H9 (cell line): ENCODE results near the gene MAD1L1. TPM values are rescaled to one million over a fixed set of nuclear protein-coding genes. Genes with fewer than 3 reads are reported as not detected.

Experiments
- DNase-seq: peaks from one replicate; pipeline ENCODE4 v3.0.0-alpha.2; 2017
- H2AFZ ChIP-seq: one replicate; pipeline ENCODE4 v1.6.1; 2013; ENCODE audit warnings: mild to moderate bottlenecking, low read length, control low read depth, moderate library complexity
- H2AK5ac ChIP-seq: 2 replicates; pipeline ENCODE4 v1.6.1; 2013; ENCODE audit warnings: low read length, control low read depth, mixed read lengths; ENCODE audit not compliant: insufficient read length
- H2BK120ac ChIP-seq: one replicate; pipeline ENCODE4 v1.6.1; 2013; ENCODE audit warnings: low read depth, mild to moderate bottlenecking, low read length, control low read depth, inconsistent platforms; ENCODE audit not compliant: poor library complexity, severe bottlenecking
- H2BK12ac ChIP-seq: 2 replicates; pipeline ENCODE4 v1.6.1; 2013; ENCODE audit warnings: low read length, control low read depth, mixed read lengths, low read depth; ENCODE audit not compliant: insufficient read length
- H2BK15ac ChIP-seq: 2 replicates; pipeline ENCODE4 v1.6.1; 2013; ENCODE audit warnings: low read depth, low read length, control low read depth
- H2BK20ac ChIP-seq: one replicate; pipeline ENCODE4 v1.6.1; 2013; ENCODE audit warnings: low read depth, mild to moderate bottlenecking, low read length, control low read depth, inconsistent platforms; ENCODE audit not compliant: poor library complexity, severe bottlenecking
- H2BK5ac ChIP-seq: 2 replicates; pipeline ENCODE4 v1.6.1; 2013; ENCODE audit warnings: low read length, control low read depth, mixed read lengths; ENCODE audit not compliant: insufficient read length
- H3K14ac ChIP-seq: 2 replicates; pipeline ENCODE4 v1.6.1; 2013; ENCODE audit warnings: low read length, control low read depth; ENCODE audit not compliant: insufficient read depth
- H3K18ac ChIP-seq: 2 replicates; pipeline ENCODE4 v1.6.1; 2013; ENCODE audit warnings: low read depth, mild to moderate bottlenecking, mixed read lengths, low read length, control low read depth; ENCODE audit not compliant: insufficient read length
- H3K23ac ChIP-seq: 2 replicates; pipeline ENCODE4 v1.6.1; 2013; ENCODE audit warnings: low read length, control low read depth, mixed read lengths, low read depth; ENCODE audit not compliant: insufficient read length
- H3K23me2 ChIP-seq: 2 replicates; pipeline ENCODE4 v1.6.1; 2013; ENCODE audit warnings: low read depth, mild to moderate bottlenecking, mixed read lengths, low read length, control low read depth; ENCODE audit not compliant: insufficient read length, poor library complexity, severe bottlenecking
- H3K27ac ChIP-seq: 2 replicates; pipeline ENCODE4 v1.5.1; 2013; ENCODE audit warnings: low read length, control low read depth, mixed read lengths, low read depth; ENCODE audit not compliant: insufficient read length
- H3K27me3 ChIP-seq: 2 replicates; pipeline ENCODE4 v1.6.1; 2013; ENCODE audit warnings: low read length, control low read depth, inconsistent platforms; ENCODE audit not compliant: insufficient read depth
- H3K4ac ChIP-seq: 2 replicates; pipeline ENCODE4 v1.6.1; 2013; ENCODE audit warnings: low read depth, mild to moderate bottlenecking, control low read depth, inconsistent platforms, low read length, moderate library complexity
- H3K4me1 ChIP-seq: 2 replicates; pipeline ENCODE4 v1.6.1; 2013; ENCODE audit warnings: low read length, control low read depth, inconsistent platforms; ENCODE audit not compliant: insufficient read depth
- H3K4me2 ChIP-seq: 2 replicates; pipeline ENCODE4 v1.6.1; 2013; ENCODE audit warnings: low read length, control low read depth, mixed read lengths; ENCODE audit not compliant: insufficient read length, insufficient read depth
- H3K56ac ChIP-seq: 2 replicates; pipeline ENCODE4 v1.6.1; 2013; ENCODE audit warnings: low read depth, mild to moderate bottlenecking, mixed read lengths, low read length, control low read depth; ENCODE audit not compliant: insufficient read length
- H3K79me1 ChIP-seq: 2 replicates; pipeline ENCODE4 v1.6.1; 2013; ENCODE audit warnings: low read depth, mild to moderate bottlenecking, moderate library complexity, low read length, control low read depth, inconsistent platforms; ENCODE audit not compliant: insufficient read depth, poor library complexity, severe bottlenecking
- H3K79me2 ChIP-seq: 2 replicates; pipeline ENCODE4 v1.6.1; 2013; ENCODE audit warnings: low read length, control low read depth, inconsistent platforms; ENCODE audit not compliant: insufficient read depth
- H3K9ac ChIP-seq: 2 replicates; pipeline ENCODE4 v1.6.1; 2013; ENCODE audit warnings: low read length, control low read depth, mixed read lengths; ENCODE audit not compliant: insufficient read length; ENCODE audit errors: extremely low read depth
- H3K9me3 ChIP-seq: one replicate; pipeline ENCODE4 v1.6.1; 2013; ENCODE audit warnings: low read depth, low read length, inconsistent platforms; ENCODE audit not compliant: control insufficient read depth
- H3T11ph ChIP-seq: one replicate; pipeline ENCODE4 v1.6.1; 2013; ENCODE audit warnings: mild to moderate bottlenecking, low read length, control low read depth, inconsistent platforms
- H4K20me1 ChIP-seq: one replicate; pipeline ENCODE4 v1.6.1; 2013; ENCODE audit not compliant: control insufficient read depth, insufficient read length, insufficient read depth
- H4K5ac ChIP-seq: 2 replicates; pipeline ENCODE4 v1.6.1; 2013; ENCODE audit warnings: low read depth, mild to moderate bottlenecking, mixed read lengths, low read length, control low read depth; ENCODE audit not compliant: insufficient read length
- H4K8ac ChIP-seq: replicated peaks from 2 replicates; pipeline ENCODE4 v1.6.1; 2013; ENCODE audit warnings: low read length, control low read depth, mixed read lengths, low read depth; ENCODE audit not compliant: insufficient read length
- H4K91ac ChIP-seq: 2 replicates; pipeline ENCODE4 v1.6.1; 2013; ENCODE audit warnings: low read depth, mild to moderate bottlenecking, moderate library complexity, mixed read lengths, low read length, control low read depth; ENCODE audit not compliant: insufficient read length
- H3K27ac Mint-ChIP-seq, 3 experiments: 2 replicates in 2 of 3; 3 replicates in 1 of 3; pipeline ENCODE4 v1.8.0; 2020 to 2021; ENCODE audit warnings: mixed read lengths in 3 of 3, mild to moderate bottlenecking in 1 of 3, moderate library complexity in 1 of 3
- H3K27me3 Mint-ChIP-seq: 2 replicates; pipeline ENCODE4 v1.8.0; 2021; ENCODE audit warnings: low read depth, mild to moderate bottlenecking, moderate library complexity, mixed read lengths
- H3K36me3 Mint-ChIP-seq, 3 experiments: 2 replicates in 2 of 3; 3 replicates in 1 of 3; pipeline ENCODE4 v1.8.0; 2020 to 2021; ENCODE audit warnings: low read depth in 3 of 3, mixed read lengths in 3 of 3; ENCODE audit not compliant: insufficient read depth in 1 of 3
- H3K4me1 Mint-ChIP-seq, 2 experiments: 2 replicates each; pipeline ENCODE4 v1.8.0; 2020; ENCODE audit warnings: mixed read lengths in 2 of 2
- H3K4me3 Mint-ChIP-seq, 2 experiments: 2 replicates in 1 of 2; 3 replicates in 1 of 2; pipeline ENCODE4 v1.8.0; 2020 to 2021; ENCODE audit warnings: mild to moderate bottlenecking in 2 of 2, mixed read lengths in 2 of 2, moderate library complexity in 1 of 2
- H3K9me3 Mint-ChIP-seq, 2 experiments: 2 replicates in 1 of 2; 3 replicates in 1 of 2; pipeline ENCODE4 v1.8.0; 2020; ENCODE audit warnings: mild to moderate bottlenecking in 2 of 2, mixed read lengths in 2 of 2, moderate library complexity in 1 of 2
- WGBS: extraction: QIAGEN DNeasy Blood & Tissue Kit; methylation state at CpG from one replicate; pipeline ENCODE4 v1.1.7; 2013; ENCODE audit warnings: missing lambda C conversion rate, low lambda C conversion rate, mixed read lengths; ENCODE audit not compliant: insufficient read length; ENCODE audit errors: extremely low coverage; 5-methylcytosine and 5-hydroxymethylcytosine counted together
- total RNA-seq: library from RNA; stranded (reverse); gene quantifications from 2 replicates; pipeline ENCODE4 v1.2.1, GENCODE V29; 2021
- TF ChIP-seq, protein P1 (sequence below): fragments of 200-600 bp; sonication (generic); conservative IDR thresholded peaks from 3 replicates; pipeline ENCODE4 v1.8.0; 2021; ENCODE audit warnings: antibody characterized with exemption, mild to moderate bottlenecking

MAD1L1 gene
- total RNA-seq, 1 experiment from 2014 or later = 39.0 TPM

- no peaks in the 10 kb centered on the region for H3K4me1 ChIP-seq
- H3K23me2 ChIP-seq = no peaks in the 10 kb centered on the region
- no peak for DNase-seq
- H2BK120ac ChIP-seq = no peak overlapping the region
- Mint-ChIP-seq H3K27ac (peak overlapping the region in 1 of 3 experiments; percentile 2; a peak in 2 of 7 replicates), H3K4me1 (no peaks in the 10 kb centered on the region), H3K27me3 (no peaks in the 10 kb centered on the region), H3K4me3 (no peak overlapping the region), H3K9me3 (no peaks in the 10 kb centered on the region), H3K36me3 (peaks cover 0 to 5% (median 0%) of the 10 kb centered on the region in 3 experiments; a peak in 1 of 7 replicates)
- H3K79me2 ChIP-seq = no peaks in the 10 kb centered on the region
- H2BK20ac ChIP-seq = no peak overlapping the region
- no peaks in the 10 kb centered on the region for H4K20me1 ChIP-seq
- H3K27ac ChIP-seq = no peak overlapping the region
- no peak overlapping the region for H3K4ac ChIP-seq
- no peak overlapping the region for H4K91ac ChIP-seq
- H3K9me3 ChIP-seq = no peaks in the 10 kb centered on the region
- no peak overlapping the region for H3K4me2 ChIP-seq
- no CpG with 5 or more reads among the region's 42 CpGs for WGBS
- no peak overlapping the region for H3T11ph ChIP-seq
- H2BK12ac ChIP-seq = no peak overlapping the region
- no peak overlapping the region for H3K9ac ChIP-seq
- no peak overlapping the region for H3K18ac ChIP-seq
- TF ChIP-seq, protein P1, sequence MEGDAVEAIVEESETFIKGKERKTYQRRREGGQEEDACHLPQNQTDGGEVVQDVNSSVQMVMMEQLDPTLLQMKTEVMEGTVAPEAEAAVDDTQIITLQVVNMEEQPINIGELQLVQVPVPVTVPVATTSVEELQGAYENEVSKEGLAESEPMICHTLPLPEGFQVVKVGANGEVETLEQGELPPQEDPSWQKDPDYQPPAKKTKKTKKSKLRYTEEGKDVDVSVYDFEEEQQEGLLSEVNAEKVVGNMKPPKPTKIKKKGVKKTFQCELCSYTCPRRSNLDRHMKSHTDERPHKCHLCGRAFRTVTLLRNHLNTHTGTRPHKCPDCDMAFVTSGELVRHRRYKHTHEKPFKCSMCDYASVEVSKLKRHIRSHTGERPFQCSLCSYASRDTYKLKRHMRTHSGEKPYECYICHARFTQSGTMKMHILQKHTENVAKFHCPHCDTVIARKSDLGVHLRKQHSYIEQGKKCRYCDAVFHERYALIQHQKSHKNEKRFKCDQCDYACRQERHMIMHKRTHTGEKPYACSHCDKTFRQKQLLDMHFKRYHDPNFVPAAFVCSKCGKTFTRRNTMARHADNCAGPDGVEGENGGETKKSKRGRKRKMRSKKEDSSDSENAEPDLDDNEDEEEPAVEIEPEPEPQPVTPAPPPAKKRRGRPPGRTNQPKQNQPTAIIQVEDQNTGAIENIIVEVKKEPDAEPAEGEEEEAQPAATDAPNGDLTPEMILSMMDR = no peak
- no peak overlapping the region for H2BK5ac ChIP-seq
- H3K14ac ChIP-seq = no peak overlapping the region; the same call in 1 of the 2 replicates
- no peak overlapping the region for H4K5ac ChIP-seq
- H3K56ac ChIP-seq = no peak overlapping the region
- no peak overlapping the region for H3K23ac ChIP-seq
- H3K27me3 ChIP-seq = no peaks in the 10 kb centered on the region
- H2AFZ ChIP-seq = no peak overlapping the region
- H4K8ac ChIP-seq = no peak overlapping the region
- no peak overlapping the region for H2BK15ac ChIP-seq
- no peaks in the 10 kb centered on the region for H3K79me1 ChIP-seq
- H2AK5ac ChIP-seq = no peak overlapping the region
Measured at GRCh38 chr7:1922071-1922869, 310.5 kb downstream of the MAD1L1 start.
